WI38 (cell line): Measurements from ENCODE around the gene MSL3B.

Source experiments
- H3K4me3 ChIP-seq: 2 replicates; pipeline ENCODE4 v1.5.1; 2011; ENCODE audit warnings: low read depth, mild to moderate bottlenecking, control low read depth, low read length
- TF ChIP-seq, protein P1 (sequence below): IDR thresholded peaks from 2 replicates; pipeline ENCODE4 v1.5.1; 2012; ENCODE audit warnings: low read depth, mild to moderate bottlenecking, control low read depth, low read length

Gene MSL3B

DNA sequence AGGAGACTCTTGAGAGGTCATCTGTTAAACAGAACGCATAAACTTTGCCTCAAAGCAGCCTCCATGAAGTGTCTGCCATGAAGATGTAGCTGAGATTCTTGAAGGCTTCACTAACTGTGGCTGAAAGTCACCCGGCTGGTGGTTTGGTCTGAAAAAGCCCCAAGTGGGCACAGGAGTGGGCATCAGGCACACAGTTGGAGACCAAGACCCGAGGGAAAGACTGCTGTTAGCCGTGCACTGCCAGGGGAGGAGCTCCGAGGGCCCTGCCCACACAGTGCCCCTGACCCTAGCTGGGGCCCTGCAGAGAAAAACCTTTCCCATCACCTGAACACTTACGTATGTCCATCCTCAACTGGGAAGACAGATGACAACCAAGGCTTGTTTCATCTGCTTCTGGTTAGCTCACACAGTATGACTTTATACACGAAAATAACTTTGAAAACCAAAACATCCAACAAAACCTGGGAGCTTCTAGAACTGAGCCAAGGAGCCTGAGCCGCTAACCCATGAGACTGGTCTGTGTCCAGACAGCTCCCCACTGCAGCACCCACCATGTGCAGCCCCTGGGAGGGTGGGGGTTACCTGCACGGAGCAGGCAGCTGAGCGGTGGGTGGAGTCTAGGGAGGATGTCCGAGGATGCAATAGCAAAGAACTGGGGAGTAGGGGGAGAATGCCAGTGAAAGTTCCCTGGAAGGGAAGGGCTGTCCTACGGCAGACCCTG lies 29.3 kb downstream of the MSL3B start:
- TF ChIP-seq, protein P1, sequence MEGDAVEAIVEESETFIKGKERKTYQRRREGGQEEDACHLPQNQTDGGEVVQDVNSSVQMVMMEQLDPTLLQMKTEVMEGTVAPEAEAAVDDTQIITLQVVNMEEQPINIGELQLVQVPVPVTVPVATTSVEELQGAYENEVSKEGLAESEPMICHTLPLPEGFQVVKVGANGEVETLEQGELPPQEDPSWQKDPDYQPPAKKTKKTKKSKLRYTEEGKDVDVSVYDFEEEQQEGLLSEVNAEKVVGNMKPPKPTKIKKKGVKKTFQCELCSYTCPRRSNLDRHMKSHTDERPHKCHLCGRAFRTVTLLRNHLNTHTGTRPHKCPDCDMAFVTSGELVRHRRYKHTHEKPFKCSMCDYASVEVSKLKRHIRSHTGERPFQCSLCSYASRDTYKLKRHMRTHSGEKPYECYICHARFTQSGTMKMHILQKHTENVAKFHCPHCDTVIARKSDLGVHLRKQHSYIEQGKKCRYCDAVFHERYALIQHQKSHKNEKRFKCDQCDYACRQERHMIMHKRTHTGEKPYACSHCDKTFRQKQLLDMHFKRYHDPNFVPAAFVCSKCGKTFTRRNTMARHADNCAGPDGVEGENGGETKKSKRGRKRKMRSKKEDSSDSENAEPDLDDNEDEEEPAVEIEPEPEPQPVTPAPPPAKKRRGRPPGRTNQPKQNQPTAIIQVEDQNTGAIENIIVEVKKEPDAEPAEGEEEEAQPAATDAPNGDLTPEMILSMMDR: no peak
- no peak overlapping the region for H3K4me3 ChIP-seq

DNA sequence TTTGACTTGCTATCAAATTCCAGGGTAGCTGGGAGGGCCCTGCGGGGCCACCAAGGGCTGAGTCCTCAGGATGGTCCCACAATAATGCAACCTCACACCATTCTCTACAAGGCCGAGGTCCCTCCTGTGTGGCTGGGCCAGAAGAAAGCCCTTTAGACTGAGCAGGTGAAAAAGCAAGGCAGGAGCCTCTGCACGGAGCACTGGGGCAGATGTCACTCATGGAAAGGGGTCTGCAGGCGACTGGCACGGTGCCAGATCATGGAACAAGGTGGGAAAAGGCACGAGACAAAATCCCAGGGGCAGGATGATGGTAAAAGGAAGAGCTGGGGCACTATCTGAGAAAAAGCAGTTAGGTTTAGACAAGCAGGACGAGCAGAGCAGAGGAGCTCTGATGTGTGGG lies 29.9 kb downstream of the MSL3B start:
- TF ChIP-seq, protein P1: no peak
- no peak overlapping the region for H3K4me3 ChIP-seq

DNA sequence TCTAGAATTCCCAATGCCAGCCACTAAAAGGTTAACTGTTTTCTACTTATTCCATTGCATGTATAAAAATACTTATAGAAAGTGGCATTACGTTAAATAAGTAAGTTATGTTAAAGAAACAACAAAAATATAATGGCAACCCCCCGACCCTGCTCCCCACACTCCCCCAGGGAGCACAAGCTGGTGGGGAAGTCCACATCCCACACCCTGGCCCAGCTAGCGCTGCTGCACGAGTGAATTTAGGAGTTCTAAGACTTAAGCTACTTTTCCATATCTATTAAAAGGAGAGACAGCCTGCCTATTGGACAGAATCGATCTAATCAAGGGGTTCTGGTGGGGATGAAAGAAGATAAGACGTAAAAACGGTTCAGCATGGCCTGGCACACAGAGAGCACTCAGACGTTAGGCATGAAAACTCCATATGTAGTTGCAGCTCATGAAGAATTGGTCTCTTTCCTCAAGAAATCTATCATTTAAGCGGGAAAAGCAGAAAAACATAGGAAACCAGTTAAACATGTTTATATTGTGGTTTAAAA lies 30.4 kb downstream of the MSL3B start:
- no peak overlapping the region for H3K4me3 ChIP-seq
- TF ChIP-seq, protein P1: no peak

GRCh38 chr2:233836359-233836758 lies 31.8 kb downstream of the MSL3B start:
- TF ChIP-seq, protein P1: no peak
- H3K4me3 ChIP-seq: no peak overlapping the region

DNA sequence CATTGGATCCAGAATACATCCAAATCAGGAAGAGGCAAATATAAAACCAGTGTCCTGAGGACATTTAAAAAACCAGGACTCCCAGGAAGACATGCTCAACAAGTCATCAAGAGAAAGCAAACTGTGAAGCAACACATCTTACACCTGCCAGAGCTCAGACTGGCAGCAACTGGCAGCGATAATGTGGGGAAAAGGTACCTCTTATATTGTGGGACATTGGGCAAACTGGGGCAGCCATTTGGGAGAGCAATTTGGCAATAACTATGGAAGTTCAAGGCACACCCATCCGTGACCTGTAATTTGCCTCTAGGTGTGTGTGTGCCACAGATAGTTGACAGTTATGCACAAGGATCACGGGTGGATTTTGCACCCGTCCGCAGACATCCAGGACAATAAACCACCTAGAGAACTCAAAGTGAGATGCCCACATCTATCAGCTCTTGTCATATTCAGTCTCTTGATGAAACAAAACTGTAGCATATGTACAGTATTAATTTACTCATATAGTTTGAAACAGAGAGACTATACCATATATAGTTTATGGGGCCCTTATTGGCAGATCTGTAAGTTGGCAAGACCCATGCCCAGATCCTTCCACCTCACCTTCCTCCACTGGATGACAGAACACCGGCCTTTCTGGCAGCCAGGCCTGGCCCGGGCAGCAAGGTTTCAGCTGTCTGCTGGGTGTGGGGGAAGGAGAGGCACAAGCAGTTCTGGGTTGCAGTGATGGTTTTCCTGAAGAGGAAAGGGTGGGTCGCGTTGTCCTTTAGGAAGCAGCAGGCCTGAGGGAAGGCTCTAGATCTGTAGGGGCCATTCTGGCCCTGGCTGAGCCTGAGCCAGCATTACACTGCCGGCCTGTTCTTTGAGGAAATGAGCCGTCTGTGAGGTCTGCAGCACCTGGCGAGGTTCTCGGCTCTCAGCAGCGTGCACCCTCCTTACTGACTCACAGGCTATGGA lies 32.7 kb downstream of the MSL3B start:
- TF ChIP-seq, protein P1: no peak
- no peak overlapping the region for H3K4me3 ChIP-seq

- TF ChIP-seq, protein P1: no peak
- H3K4me3 ChIP-seq: no peak overlapping the region
These were observed 34.8 kb downstream of the MSL3B start for GRCh38 chr2:233833345-233833744.
